GM19468 (cell line): Measurements from ENCODE around the gene ISYNA1.

Experiments
- ATAC-seq: cut with Tn5 transposase; IDR thresholded peaks from one replicate; pipeline ENCODE4 v1.9.1; 2021; ENCODE audit warnings: mild to moderate bottlenecking, moderate library complexity, moderate number of reproducible peaks; ENCODE audit not compliant: unreplicated experiment; ENCODE audit errors: extremely low read depth

Gene ISYNA1

DNA sequence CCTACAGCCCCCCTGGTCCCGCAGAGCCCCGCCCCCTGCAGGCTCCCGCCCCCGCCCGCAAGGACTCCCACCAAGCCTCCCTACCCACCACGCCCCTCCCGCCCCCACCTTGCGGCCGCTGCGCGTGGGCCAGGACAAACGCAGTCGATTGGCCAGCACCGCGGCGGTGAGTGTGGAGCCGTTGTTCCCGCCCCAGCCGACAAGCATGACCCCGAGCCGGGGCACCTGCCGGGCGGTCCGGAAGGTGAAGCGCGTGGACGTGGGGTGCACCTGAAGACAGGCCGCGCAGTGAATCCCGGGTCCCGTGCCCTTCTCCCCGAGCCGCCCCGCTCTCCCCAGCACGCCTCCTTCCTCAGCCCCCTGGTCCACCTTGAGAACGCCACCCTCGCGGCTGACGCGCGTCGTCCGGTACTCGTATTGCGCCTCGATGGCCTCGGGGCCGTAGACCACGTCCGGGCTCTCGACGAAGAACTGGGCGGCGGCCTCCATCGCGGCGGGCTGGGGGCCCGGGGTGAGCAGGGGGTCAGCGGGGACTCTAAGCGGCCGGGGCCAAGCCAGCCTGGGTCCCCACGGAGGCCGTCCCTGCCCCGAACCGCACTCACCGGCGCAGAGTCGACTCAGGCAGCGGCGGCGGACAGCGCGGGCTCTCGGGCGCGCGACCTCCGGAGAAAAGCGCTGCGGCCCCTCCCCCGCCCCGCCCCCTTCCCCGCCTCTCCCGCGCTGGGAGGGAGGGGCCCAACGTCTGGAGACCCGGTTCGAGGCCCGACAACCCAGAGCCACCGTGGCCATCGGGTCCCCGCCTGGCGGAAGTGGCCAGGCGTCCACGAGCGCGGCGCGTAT lies at the start of gene ISYNA1:
Gene ISYNA1 (minus strand): TSS at position 643 of the 840 bp plus-strand sequence. CDS start 154 bp downstream, at position 489.
- ATAC-seq: no peak

DNA sequence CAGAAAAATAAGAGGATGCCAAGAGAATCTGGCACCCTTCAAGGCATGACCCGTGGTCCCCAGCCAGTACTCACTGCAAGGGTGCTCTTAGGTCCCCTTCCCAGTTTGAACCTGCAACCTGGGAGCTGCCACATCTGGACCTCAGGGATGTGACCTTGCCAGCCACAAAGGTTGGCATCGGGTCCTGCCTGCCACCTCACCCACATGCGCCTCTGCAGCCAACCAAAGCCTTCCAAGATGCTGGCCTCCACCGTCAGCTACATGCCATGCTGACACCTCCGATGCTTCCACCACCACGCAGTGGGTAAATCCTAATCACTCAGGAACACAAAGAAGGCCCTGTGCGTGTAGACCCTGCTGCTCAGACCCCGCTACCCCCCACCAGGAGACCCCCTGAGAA lies 48.8 kb upstream of the ISYNA1 start:
- no peak for ATAC-seq

DNA sequence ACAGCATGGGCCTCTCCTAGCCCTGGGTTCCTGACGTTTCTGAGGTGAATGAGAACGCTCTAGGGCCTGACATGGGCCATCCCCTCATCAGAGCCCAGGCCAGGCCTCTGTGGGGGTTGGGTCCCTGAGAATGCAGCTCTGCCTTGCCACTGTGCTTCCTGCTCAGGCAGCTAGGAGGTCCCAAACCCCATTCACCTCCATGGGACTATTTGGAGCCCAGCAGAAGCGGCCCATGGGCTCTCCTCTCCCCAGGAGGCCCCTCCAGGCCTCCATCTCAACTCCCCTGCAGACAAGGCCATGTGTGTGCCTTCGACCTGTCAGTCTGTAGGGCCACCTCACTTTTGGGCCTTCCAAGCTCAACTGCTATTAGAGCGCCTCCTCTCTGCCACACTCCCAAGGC lies 47.1 kb upstream of the ISYNA1 start:
- no peak for ATAC-seq

DNA sequence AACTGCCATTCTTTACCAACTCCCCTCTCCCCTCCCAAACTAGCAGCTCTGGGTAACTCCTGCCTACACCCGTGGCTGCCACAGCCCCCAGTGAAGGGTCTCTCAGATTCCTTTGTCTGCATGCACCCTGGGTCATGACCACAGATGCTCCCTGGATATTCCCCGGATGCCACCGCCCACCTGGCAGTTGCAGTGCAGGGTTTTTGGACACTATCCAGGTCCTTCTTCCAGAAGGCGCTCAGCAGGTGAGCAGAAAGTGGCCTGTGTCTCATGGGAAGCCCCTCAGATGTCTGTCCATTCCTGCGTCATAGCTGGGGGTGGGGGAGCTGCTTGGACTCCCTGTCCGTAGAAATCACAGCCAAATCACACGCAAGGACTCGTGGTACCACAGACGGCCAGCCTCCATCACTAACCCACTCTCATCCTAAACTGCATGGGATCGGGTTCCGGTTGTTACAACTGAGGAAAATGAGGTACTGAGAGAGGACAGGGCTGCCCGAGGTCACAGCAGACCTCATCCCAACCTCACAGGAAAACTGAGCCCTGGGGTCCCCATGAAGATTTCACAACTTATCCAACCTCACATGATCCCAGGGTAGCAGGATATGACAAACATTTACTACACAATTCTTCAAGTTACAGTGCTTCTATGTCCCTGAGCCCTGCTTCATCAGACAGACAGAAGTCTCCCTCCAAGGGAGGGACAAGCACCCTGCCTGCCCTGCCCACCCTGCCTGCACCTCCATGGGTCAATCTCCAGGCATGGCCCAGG lies 45.4 kb upstream of the ISYNA1 start:
- ATAC-seq: no peak

DNA sequence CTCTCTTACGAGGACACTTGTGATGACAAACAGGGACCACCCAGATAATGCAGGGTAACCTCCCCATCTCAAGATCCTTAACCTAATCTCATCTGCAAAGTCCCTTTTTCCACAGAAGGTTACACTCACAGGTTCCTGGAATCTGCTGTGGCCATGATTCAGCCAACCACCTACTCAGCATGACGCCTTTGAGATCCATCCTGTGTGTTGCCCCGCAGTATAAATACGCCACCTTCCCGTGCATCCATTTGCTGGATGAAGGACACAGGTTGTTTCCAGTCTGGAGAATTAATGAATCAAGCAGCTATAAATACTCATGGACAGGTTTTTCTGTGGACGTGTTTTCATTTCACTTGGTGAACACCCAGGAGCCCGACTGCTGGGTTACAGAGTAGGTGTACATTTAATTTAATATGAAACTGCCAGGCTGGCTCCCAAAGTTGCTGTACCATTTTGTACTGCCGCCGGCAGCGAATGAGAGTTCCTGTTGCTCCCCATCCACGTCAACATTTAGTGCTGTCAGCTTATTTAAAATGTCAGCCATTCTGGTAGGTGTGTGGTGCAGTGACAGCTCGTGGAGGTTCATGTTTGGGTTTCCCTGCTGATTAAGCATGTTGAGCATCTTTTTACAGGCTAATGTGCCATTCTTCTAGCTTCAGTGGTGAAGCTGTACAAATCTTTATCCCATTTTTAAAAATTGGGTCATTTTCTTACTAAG lies 43.7 kb upstream of the ISYNA1 start:
- no peak for ATAC-seq

DNA sequence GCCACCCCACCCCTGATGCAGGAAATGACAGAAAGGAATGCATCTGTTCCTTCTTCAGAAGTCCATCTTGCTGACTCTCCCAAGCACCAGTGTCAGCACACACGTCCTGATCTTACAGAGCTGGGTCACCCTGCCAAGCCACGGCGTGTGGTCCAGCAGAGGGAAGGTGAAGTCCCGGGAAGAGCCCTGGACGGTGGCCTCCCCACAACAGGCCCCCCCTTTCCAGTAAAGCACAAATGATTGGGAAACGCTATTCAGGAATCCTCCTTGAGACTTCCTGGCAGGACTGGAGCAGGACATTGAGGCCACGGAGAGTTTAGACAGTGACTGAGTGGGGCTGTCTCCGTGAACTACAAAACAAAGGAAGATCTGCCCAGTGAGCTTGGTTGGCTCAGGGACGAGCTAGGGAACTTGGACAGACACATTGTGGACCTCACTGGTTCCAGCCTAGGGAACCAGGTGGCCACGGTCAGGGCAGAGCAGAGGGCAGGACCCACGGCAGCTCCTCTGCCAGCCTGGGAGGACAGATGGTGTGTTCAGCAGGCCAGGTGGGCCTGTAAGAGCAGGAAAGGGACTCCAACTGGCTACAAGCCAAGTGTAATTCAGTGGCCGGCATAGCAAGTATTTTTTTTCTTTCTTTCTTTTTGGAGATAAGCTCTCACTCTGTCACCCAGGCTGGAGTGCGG lies 42.2 kb upstream of the ISYNA1 start:
- ATAC-seq: no peak

DNA sequence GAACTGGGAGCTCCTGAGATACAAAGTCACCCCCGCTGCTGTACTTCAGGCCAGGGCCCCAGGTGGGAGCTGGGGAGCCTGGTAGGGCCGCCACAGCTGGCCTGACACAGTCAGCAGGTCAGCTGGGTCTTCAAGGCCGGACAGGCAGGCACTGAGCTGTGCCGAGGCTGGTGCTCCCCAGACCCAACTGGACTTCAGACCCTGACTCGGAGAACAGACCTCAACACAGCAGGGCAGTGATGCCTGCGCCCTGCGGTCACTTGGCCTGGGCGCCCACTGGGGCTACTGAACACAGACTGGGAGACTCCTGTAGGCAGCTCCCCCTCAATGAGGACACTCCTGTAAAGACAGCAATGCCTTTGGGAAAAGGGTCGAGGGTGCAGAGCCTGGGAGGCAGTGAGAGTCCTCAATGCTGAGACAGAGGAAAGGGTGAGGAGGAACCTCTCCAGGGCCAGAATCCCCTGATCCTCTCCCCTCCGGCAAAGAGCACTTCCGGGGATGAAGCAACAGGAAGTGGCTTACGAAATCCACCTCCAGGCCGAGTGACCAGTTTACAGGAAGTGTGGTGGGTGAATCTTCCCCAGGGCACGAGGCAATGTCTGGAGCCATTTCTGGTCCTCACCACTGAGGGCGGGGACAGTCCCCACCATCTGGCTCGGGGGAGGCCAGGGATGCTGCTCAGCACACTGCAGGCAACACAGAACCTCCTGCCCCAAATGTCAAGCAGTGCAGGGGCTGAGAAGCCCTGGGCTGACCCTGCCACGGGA lies 40.8 kb upstream of the ISYNA1 start:
- ATAC-seq: no peak

DNA sequence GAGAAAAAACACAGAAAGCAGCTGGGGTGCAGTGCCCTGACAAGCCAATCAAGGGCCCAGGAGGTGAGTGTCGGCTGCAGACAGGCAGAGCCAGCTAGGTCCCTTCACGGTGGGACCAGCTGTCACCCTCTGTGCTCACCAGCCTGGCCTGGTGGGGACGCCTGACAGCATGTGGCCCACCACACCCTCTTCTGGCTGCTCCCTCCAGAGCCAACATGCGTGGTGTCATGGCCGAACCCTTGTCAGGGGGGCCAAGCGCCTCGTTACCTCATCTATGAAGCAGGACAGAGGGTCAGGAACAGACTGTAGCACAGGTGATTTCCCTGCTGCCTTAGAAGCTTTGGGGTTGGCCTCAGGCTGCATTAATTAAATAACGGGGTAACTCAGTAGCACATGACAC lies 40.0 kb upstream of the ISYNA1 start:
- no peak for ATAC-seq

DNA sequence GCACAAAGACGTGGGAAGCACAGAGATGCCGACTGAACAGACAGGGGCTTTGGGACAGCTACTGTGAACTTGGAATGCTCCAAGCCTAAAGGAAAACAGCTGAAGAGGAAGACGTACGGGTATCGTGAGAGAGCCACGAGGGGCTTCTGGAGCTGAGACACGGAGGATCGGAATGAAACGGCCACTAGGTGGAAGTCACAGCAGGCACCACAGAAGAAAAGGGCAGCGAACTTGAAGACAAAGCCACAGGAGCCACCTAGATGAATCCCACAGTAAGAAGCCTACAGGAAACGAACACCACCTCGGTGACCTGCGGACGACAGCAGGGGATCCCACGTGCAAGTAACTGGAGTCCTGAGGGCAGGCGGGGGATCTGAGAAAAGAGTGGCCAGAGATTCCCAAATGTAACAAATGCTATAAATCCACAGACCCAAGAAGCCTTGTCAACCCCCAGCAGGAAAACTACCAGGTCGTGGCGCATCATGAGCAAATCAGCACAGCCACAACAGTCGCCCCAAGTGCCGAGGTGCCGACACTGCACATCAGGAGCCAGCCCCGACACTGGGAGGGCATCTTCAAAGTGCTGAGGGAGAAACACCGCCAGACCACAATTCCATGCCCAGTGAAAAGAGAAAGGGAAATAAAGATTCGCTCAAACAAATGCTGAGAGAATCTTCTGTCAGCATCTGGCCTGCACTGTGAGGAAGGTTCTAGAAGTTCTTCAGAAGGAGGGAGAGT lies 39.3 kb upstream of the ISYNA1 start:
- ATAC-seq: no peak

DNA sequence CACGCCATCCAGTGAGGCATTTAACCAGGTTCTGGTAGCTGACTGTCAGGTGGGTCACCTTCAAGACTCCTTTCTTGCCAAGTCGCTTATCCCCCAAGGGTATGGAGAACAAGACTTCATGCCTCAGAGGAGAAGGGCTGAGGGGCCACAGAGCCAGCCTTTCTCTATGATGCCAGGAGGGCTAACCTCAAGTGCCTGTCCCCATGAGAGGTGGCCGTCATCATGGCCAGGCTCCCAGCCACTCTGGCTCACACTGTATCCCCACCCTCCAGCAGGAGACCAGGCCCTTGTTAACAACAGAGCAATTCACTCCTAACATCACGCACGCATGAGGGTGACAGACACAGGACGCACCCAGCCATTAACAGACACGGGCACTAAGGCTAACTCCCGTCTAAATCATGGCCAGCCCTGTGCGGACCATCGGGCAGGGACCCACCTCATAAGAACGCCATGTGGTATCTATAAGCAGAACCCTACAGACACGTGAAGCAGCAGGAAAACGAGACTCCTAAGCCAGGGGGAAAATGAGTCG lies 38.6 kb upstream of the ISYNA1 start:
- no peak for ATAC-seq

DNA sequence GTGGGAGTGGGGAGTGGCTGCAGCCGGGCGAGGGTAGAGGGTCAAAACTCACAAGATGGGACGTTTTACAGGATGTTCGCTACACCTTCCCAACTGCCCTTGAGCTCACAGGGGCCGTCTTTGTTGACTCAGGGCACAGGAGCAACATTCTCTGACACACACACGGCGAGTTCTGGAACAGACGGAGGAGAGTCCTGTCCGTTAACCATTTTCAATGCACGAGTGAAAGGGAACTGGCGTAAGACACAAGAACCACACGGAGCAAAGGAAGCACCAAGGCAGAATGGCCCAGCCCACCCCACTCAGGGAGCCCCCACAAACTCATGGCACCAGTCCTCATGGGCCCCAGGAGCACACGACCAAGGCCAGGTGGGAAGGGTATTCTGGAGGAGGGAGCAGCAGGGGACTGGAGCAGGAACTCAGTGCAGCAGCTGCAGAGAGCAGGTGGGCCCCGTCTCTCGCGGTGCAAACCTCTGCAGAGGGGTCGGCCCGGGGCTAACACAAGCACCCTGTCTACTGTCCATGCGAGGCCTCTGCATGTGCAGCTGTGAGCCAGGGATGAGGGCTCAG lies 37.9 kb upstream of the ISYNA1 start:
- no peak for ATAC-seq

DNA sequence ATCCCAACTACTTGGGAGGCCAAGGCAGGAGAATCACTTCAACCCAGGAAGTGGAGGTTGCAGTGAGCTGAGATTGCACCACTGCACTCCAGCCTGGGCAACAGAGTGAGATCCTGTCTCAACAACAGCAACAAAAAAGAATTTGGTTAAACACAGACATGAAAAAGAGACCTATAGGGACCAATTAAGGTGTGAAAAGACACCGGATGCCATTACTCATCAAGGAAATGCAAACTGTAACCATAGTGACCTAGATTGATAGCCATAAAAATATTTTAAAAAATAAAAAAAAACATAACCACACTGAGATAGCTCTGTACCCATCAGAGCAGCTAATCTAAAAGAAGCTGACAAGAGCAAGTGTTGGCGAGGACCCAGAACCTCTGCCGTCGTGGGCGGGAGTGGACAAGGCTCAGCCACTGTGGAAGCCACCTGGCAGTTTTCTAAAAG lies 37.1 kb upstream of the ISYNA1 start:
- ATAC-seq: no peak

DNA sequence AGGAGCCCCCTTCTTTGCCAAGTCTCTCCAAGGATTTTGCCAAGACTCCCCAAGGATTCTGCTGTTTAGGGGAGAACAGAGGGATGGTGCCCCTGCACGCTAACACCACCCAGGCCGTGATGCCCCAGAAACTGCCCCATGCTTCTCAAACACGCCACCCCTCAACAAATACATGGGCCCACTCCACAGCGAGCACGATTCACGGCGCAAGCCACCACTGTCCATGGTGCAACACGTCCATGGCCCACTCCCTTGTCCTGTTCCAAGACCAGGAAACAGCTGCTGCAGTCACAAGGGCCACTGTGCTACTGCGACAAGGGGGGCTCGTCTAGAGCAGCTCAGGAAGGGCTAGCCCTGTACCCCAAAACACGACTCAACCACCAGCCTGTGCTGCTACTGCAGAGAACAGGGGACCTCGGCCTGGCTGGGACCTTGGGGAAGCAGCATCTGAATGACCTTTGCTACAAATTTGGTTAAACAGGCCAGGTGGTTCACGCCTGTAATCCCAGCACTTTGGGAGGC lies 36.5 kb upstream of the ISYNA1 start:
- ATAC-seq: no peak

DNA sequence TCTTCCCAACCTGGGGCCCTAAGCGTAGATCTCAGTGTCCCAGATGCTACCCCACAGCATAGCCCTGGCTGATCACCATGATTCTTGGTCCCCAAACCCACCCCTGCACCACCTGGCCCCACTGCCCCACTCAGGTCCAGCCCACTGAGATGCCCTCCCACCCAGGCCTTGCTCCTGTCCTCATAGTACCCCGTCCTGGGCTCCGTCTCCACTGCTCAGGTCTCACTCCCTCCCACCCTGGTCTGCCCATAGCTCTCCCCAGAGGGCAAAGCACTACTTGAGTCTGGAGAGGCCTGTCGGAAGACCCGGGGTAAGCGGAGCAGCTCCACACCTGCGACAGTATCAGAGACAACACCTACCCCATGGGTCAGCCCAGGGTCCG lies 35.8 kb upstream of the ISYNA1 start:
- no peak for ATAC-seq

DNA sequence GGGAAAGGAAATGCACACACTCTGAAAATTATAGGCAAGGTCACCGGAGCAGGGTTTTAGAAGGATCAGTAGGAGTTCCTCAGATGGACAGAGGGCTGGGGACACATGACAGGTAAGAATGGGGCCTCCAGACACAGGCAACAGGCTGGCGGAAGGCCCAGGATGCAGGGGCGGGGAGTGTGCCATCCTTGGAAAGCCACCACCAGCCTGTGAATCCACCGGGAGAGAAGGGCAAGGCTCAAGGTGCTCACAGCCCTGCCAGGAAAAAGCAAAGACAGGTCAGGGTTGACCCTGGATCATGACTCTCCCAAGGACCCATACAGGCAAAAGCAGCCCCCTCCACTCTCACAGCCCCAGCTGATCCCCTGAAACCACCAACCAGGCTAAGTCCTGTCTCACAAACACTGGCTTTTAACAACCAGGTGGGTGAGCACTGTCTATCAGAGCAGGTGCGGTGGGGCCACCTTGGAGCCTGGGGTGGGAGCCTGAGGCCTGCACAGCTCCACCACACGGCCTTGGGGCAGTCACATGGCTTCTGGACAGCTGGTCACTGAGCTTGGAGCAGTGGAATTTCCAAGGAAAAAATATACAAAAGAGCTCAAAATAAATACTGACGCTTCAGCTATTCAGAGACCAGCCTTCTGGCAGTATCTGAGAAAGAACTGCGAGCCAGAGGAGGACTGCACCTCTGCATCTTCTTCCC lies 35.2 kb upstream of the ISYNA1 start:
- ATAC-seq: no peak

DNA sequence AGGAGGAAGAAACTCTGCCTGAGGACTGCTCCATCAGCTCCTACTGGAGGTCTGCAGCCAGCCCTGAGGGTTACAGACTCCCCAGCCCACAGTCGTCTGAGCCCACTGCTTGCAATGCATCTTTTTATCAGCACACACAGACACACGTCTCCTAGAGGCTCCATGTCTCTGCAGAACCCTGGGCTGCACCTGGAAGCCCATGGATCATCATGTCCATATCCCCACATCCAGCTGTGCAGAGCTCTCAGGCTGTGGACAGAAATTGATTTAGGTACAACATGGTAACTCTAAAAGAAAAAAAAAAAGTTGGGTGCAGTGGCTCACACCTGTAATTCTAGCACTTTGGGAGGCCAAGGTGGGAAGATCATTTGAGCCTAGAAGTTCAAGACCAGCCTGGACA lies 32.9 kb upstream of the ISYNA1 start:
- ATAC-seq: no peak

DNA sequence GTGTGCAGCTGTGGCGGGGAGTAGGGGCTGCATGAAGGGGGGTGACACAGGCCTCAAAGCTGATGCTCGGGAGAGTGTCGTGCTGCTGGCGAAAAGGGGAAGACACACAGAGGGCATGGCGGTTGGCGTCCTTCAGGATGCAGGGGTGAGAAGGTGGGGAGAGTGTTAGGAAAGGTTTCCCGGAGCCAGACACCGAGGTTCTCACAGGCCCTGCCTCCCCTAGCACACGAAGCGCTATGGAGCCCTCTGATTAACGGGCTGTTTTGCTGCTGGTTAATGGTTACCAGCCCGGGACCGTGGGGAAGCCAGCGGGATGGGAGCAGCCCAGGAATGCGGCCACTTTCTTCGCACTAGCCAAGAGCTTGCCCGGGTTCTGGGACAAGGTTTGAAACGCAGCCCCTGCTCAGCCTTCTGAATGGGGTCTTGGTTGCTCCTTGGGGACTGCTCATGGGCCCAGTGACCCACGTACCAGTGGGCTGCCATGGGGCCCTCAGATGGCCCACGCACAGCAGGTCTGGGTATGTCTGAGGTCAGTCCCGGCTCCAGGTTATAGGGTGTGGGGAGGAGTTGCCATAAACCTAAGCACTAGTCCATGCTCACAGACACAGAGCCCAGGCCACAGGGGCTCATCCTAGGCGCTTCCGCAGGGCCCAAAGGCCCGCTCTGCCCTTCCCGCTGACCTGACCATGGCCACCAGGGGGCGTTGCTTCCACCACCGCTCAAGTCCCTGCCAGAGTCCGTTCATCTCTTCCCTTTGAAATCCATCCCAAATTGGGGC lies 31.3 kb upstream of the ISYNA1 start:
- no peak for ATAC-seq
